Stimulated activated CD4-positive, alpha-beta T cell treated with anti-CD3 and anti-CD28 coated beads, Interleukin-1b, Interleukin-23, amount 100 ng/mL, for 24 hours (primary cell): Measurements from ENCODE around the gene COLEC12.
"Not testable (repeated sequence)": the region's sequence is repeated elsewhere in the genome, so short reads cannot be mapped to it uniquely, and the experiment has no call there.

Source experiments
- DNase-seq, 4 experiments: peaks; one replicate each; pipeline ENCODE4 v3.0.0-alpha.2; 2020; ENCODE audit warnings: low read depth in 4 of 4, low spot score in 1 of 4

Gene COLEC12

GRCh38 chr18:293536-293935 lies 207.0 kb downstream of the COLEC12 start:
- DNase-seq = no peak

GRCh38 chr18:292271-292670 lies 208.2 kb downstream of the COLEC12 start:
- DNase-seq = no peak

- not testable (repeated sequence) for DNase-seq
These were observed 210.5 kb downstream of the COLEC12 start for GRCh38 chr18:289970-290369.

GRCh38 chr18:289026-289425 lies 211.5 kb downstream of the COLEC12 start:
- no peak for DNase-seq

GRCh38 chr18:286515-287310 lies 213.8 kb downstream of the COLEC12 start:
- DNase-seq = no peak

- DNase-seq = no peak
These were observed 214.7 kb downstream of the COLEC12 start for GRCh38 chr18:285817-286216.

- DNase-seq = no peak
These were observed 225.0 kb downstream of the COLEC12 start for GRCh38 chr18:275486-275885.

- no peak for DNase-seq
These were observed 226.2 kb downstream of the COLEC12 start for GRCh38 chr18:274313-274712.

GRCh38 chr18:273525-273924 lies 227.0 kb downstream of the COLEC12 start:
- no peak for DNase-seq

- DNase-seq = no peak
These were observed 227.9 kb downstream of the COLEC12 start for GRCh38 chr18:272650-273049.

- no peak for DNase-seq
These were observed 230.9 kb downstream of the COLEC12 start for GRCh38 chr18:269480-270095.

- peak; percentile 89 to 95 (median 94) for DNase-seq
These were observed 232.6 kb downstream of the COLEC12 start, which contains the start of gene THOC1 for GRCh38 chr18:267688-268552. Gene THOC1, minus strand, starts transcription at chr18:268047. Its CDS starts 28 bp downstream, at chr18:268019.

- no peak for DNase-seq
These were observed 233.2 kb downstream of the COLEC12 start for GRCh38 chr18:267380-267687.
